Activated CD4-positive, alpha-beta T cell treated with anti-CD3 and anti-CD28 coated beads for 48 hours (primary cell): ENCODE data around the gene PAGE4.
A peak's percentile ranks its signal among the peaks of the same experiment; 100 is the strongest.

Experiments used
- DNase-seq: peaks from one replicate; pipeline ENCODE4 v3.0.0-alpha.2; 2020

The PAGE4 gene

GRCh38 chrX:49829016-49829415, at the start of gene PAGE4:
PAGE4 (plus strand) TSS chrX:49829303; CDS start chrX:49830429, 1,126 bp downstream.
- no peak for DNase-seq

- DNase-seq = no peak
These were observed 44.3 kb upstream of the PAGE4 start for GRCh38 chrX:49784747-49785280.

- no peak for DNase-seq
These were observed 36.7 kb upstream of the PAGE4 start for GRCh38 chrX:49792376-49792775.

- DNase-seq = no peak
These were observed 35.4 kb upstream of the PAGE4 start for GRCh38 chrX:49793686-49794085.

GRCh38 chrX:49799828-49800227, 29.3 kb upstream of the PAGE4 start:
- no peak for DNase-seq

- DNase-seq = no peak
These were observed 19.0 kb upstream of the PAGE4 start for GRCh38 chrX:49809891-49810632.

- DNase-seq = no peak
These were observed 16.9 kb upstream of the PAGE4 start for GRCh38 chrX:49812177-49812576.

- no peak for DNase-seq
These were observed 12.7 kb upstream of the PAGE4 start for GRCh38 chrX:49816435-49816834.

GRCh38 chrX:49838374-49838773, 9.3 kb downstream of the PAGE4 start:
- DNase-seq = peak; percentile 4

- DNase-seq = peak; percentile 67
These were observed 11.6 kb downstream of the PAGE4 start for GRCh38 chrX:49840679-49841078.

- no peak for DNase-seq
These were observed 13.5 kb downstream of the PAGE4 start for GRCh38 chrX:49842621-49843020.

- DNase-seq = no peak
These were observed 15.5 kb downstream of the PAGE4 start for GRCh38 chrX:49844611-49845010.

GRCh38 chrX:49845701-49846403, 16.7 kb downstream of the PAGE4 start:
- DNase-seq = no peak

- DNase-seq = no peak
These were observed 17.4 kb downstream of the PAGE4 start for GRCh38 chrX:49846522-49846921.

- no peak for DNase-seq
These were observed 19.2 kb downstream of the PAGE4 start for GRCh38 chrX:49848275-49848674.

GRCh38 chrX:49850028-49850427, 20.9 kb downstream of the PAGE4 start:
- DNase-seq = no peak

- no peak for DNase-seq
These were observed 24.6 kb downstream of the PAGE4 start for GRCh38 chrX:49853661-49854060.

GRCh38 chrX:49856819-49857218, 27.7 kb downstream of the PAGE4 start:
- DNase-seq = no peak

- DNase-seq = no peak
These were observed 29.2 kb downstream of the PAGE4 start for GRCh38 chrX:49858341-49858740.

- no peak for DNase-seq
These were observed 30.4 kb downstream of the PAGE4 start for GRCh38 chrX:49859491-49859890.

GRCh38 chrX:49860867-49861535, 31.9 kb downstream of the PAGE4 start:
- no peak for DNase-seq

- DNase-seq = no peak
These were observed 33.0 kb downstream of the PAGE4 start for GRCh38 chrX:49862093-49862492.

- no peak for DNase-seq
These were observed 39.6 kb downstream of the PAGE4 start for GRCh38 chrX:49868739-49869138.

GRCh38 chrX:49876750-49877149, 47.6 kb downstream of the PAGE4 start:
- DNase-seq = peak; percentile 24
